Activated B cell treated with CpG ODN at 0.5 μM for 24 hours (primary cell): Measurements from ENCODE around the gene GBX2. TPM values are rescaled to one million over a fixed set of nuclear protein-coding genes. Genes with fewer than 3 reads are reported as not detected.

Experiments
- ATAC-seq: fragments of 200-7000 bp; cut with Tn5 transposase; one replicate; pipeline ENCODE4 v1.10.0; 2021; ENCODE audit warnings: low read depth, mild to moderate bottlenecking, moderate library complexity
- CTCF ChIA-PET: fragments of 350-600 bp; sonication (Branson Sonifier 250); formaldehyde crosslinking; loops from one replicate; lab custom pipeline; 2021; ENCODE audit warnings: antibody characterized with exemption; lab: Charles Lee
- POLR2A ChIA-PET: fragments of 350-600 bp; sonication (Branson Sonifier 250); formaldehyde crosslinking; loops from one replicate; lab custom pipeline; 2021; ENCODE audit warnings: antibody characterized with exemption; lab: Charles Lee
- DNase-seq: peaks from one replicate; pipeline ENCODE4 v3.0.0; 2022
- H3K27ac Mint-ChIP-seq: one replicate; pipeline ENCODE4 v1.8.0; 2020; ENCODE audit warnings: mixed read lengths
- H3K27me3 Mint-ChIP-seq: one replicate; pipeline ENCODE4 v1.8.0; 2021; ENCODE audit warnings: mixed read lengths
- H3K36me3 Mint-ChIP-seq: one replicate; pipeline ENCODE4 v1.8.0; 2021; ENCODE audit warnings: low read depth, mixed read lengths
- H3K4me1 Mint-ChIP-seq: one replicate; pipeline ENCODE4 v1.8.0; 2021; ENCODE audit warnings: mixed read lengths
- H3K4me3 Mint-ChIP-seq: one replicate; pipeline ENCODE4 v1.8.0; 2020; ENCODE audit warnings: mild to moderate bottlenecking, mixed read lengths
- H3K9me3 Mint-ChIP-seq: one replicate; pipeline ENCODE4 v1.8.0; 2020; ENCODE audit warnings: mixed read lengths
- CTCF ChIP-seq: fragments of 200-600 bp; IDR thresholded peaks from one replicate; pipeline ENCODE4 v1.8.0; 2022; ENCODE audit warnings: antibody characterized with exemption, mild to moderate bottlenecking
- intact Hi-C: fragments of 100-400 bp; cut with micrococcal nuclease; formaldehyde crosslinking; loops from one replicate; pipeline ENCODE4 v1.15.1; 2024
- total RNA-seq: library from RNA; stranded (reverse); gene quantifications from 2 replicates; pipeline ENCODE4 v1.2.3, GENCODE V29; 2022

The GBX2 gene
- not detected in 2 replicates for total RNA-seq

DNA sequence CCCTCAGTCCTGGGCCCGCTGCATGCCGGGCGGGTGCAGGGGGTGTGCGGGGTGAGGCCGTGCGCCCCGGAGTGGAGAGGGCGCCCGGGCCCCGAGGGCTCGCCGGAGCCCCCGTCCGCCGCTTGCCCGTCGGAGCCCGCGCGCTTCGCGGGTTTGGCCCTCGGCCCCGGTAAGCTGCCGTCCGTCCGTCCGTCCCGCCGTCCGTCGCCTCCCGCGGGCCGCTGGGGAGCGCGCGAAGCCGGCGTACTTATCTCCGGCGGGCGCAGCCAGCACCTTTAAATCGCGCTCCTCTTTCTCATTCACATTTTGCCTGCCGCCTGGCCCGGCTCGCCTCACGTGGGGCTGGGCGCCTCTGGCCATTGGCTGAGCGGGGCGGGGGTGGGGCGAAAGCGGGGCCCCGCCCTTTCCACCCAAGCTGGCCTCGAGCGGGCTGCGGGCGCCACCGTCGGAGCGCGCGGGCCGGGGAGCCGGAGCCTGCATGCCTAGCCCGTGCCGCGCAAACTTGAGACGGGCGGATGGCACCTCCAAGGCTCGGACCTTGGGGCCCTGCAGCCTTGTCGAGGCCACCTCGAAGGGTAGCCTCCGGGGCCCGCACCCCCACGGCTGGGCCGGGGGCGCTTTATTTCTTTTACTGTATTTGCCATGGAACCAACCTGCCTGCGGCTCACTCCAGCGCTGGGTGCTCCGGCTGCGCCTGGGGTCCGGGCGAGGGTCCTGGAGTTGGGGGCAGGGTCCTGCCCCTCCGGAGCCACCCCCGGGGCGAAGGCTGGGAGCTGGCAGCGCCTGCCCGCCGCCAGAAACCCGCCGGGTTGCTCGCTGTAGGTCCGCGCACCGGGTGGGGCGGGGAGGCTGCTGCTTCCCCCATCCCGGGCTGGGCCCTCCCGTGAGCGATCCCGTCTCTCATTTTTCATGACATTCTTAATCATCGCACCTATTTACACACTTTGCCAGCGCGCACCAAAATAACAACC lies at the start of gene GBX2:
Gene GBX2, minus strand, starts transcription at position 277 of the 971 bp plus-strand sequence. CDS start 415 bp downstream, outside the sequence.
- Mint-ChIP-seq H3K4me1 (peaks cover 10% of the 10 kb centered on the region), H3K4me3 (no peak within 1 kb of the TSS), H3K27me3 (peaks cover 55% of the 10 kb centered on the region), H3K27ac (no peak within 1 kb of the TSS), H3K36me3 (no peaks in the 10 kb centered on the region), H3K9me3 (no peaks in the 10 kb centered on the region)
- no peak for ATAC-seq
- no peak for TF ChIP-seq CTCF
- DNase-seq, result no peak
- ChIA-PET CTCF (no interaction called here), POLR2A (no interaction called here)
- intact Hi-C loops, result no loop called here

DNA sequence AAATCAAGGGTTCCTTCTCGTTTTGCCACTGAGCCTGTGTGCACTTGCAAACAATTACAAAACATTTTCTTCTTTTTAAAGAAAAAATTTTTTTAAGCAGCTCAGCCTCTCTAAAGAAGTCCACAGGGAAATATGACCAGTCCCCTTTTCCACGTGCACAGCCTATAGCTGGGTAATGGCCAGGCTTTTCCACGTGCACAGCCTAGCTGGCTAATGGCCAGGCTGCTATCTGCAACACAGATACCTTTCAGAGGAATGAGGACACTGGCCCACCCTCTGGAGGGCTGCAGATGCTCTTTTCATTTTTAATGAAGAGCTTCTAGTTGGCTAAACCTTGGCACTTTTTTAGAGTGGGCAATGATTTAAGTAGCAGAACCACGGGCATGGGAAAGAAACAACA lies 49.7 kb upstream of the GBX2 start:
- intact Hi-C loops, result no loop called here
- Mint-ChIP-seq H3K27ac (no peak overlapping the region), H3K27me3 (peaks cover 12% of the 10 kb centered on the region), H3K4me3 (no peak overlapping the region), H3K4me1 (no peaks in the 10 kb centered on the region), H3K36me3 (no peaks in the 10 kb centered on the region), H3K9me3 (no peaks in the 10 kb centered on the region)
- no peak for ATAC-seq
- DNase-seq, result no peak
- TF ChIP-seq CTCF, result no peak
- ChIA-PET CTCF (no interaction called here), POLR2A (no interaction called here)

GRCh38 chr2:236216711-236217110 lies 48.5 kb upstream of the GBX2 start:
- ChIA-PET POLR2A (no interaction called here), CTCF (no interaction called here)
- peaks cover 12% of the 10 kb centered on the region for H3K27me3 Mint-ChIP-seq
- H3K27ac Mint-ChIP-seq, result no peak overlapping the region
- H3K36me3 Mint-ChIP-seq, result no peaks in the 10 kb centered on the region
- no peaks in the 10 kb centered on the region for H3K4me1 Mint-ChIP-seq
- TF ChIP-seq CTCF, result no peak
- DNase-seq, result no peak
- H3K4me3 Mint-ChIP-seq, result no peak overlapping the region
- no peaks in the 10 kb centered on the region for H3K9me3 Mint-ChIP-seq
- ATAC-seq, result no peak
- intact Hi-C loops, result no loop called here

- DNase-seq (no peak), ATAC-seq (no peak)
- H3K4me1 Mint-ChIP-seq, result no peaks in the 10 kb centered on the region
- no peak overlapping the region for H3K27ac Mint-ChIP-seq
- no peak for TF ChIP-seq CTCF
- no peak overlapping the region for H3K4me3 Mint-ChIP-seq
- ChIA-PET CTCF (no interaction called here), POLR2A (no interaction called here)
- peaks cover 12% of the 10 kb centered on the region for H3K27me3 Mint-ChIP-seq
- H3K36me3 Mint-ChIP-seq, result no peaks in the 10 kb centered on the region
- no peaks in the 10 kb centered on the region for H3K9me3 Mint-ChIP-seq
- intact Hi-C loops, result no loop called here
These were observed 47.7 kb upstream of the GBX2 start for GRCh38 chr2:236215761-236216333.

- TF ChIP-seq CTCF, result no peak
- ChIA-PET POLR2A (no interaction called here), CTCF (no interaction called here)
- Mint-ChIP-seq H3K27me3 (peaks cover 12% of the 10 kb centered on the region), H3K27ac (no peak overlapping the region), H3K36me3 (no peaks in the 10 kb centered on the region), H3K4me3 (no peak overlapping the region), H3K4me1 (no peaks in the 10 kb centered on the region), H3K9me3 (no peaks in the 10 kb centered on the region)
- DNase-seq (no peak), ATAC-seq (no peak)
- intact Hi-C loops, result no loop called here
These were observed 47.0 kb upstream of the GBX2 start for GRCh38 chr2:236215196-236215595.
